GM23338 (cell line): Measurements from ENCODE around the gene SUPT7L. TPM values are rescaled to one million over a fixed set of nuclear protein-coding genes. Genes with fewer than 3 reads are reported as not detected.
"Not testable (repeated sequence)": the region's sequence is repeated elsewhere in the genome, so short reads cannot be mapped to it uniquely, and the experiment has no call there.

Experiments
- ATAC-seq: fragments of 200-7000 bp; cut with Tn5 transposase; 3 replicates; pipeline ENCODE4 v1.9.1; 2020
- DNase-seq: peaks from one replicate; pipeline ENCODE4 v3.0.0-alpha.2; 2015; ENCODE audit warnings: low spot score
- H2AFZ ChIP-seq: fragments of 200-600 bp; sonication (generic); 2 replicates; pipeline ENCODE4 v1.8.0; 2016; ENCODE audit warnings: antibody characterized with exemption, mild to moderate bottlenecking, moderate library complexity
- H3F3A ChIP-seq: fragments of 200-600 bp; sonication (generic); replicated peaks from 2 replicates; pipeline ENCODE4 v1.8.0; 2017; ENCODE audit warnings: antibody characterized with exemption, mixed run types, low read depth
- H3K27ac ChIP-seq: fragments of 200-600 bp; sonication (generic); 2 replicates; pipeline ENCODE4 v1.6.1; 2016; ENCODE audit warnings: low read depth
- H3K27me3 ChIP-seq: fragments of 200-600 bp; sonication (generic); 2 replicates; pipeline ENCODE4 v1.8.0; 2016; ENCODE audit warnings: mild to moderate bottlenecking, mixed run types, moderate library complexity; ENCODE audit not compliant: insufficient read depth
- H3K36me3 ChIP-seq: fragments of 200-600 bp; sonication (generic); 2 replicates; pipeline ENCODE4 v1.8.0; 2016; ENCODE audit warnings: mild to moderate bottlenecking; ENCODE audit not compliant: insufficient read depth
- H3K4me1 ChIP-seq: fragments of 200-600 bp; sonication (generic); 2 replicates; pipeline ENCODE4 v1.8.0; 2016; ENCODE audit warnings: mild to moderate bottlenecking, moderate library complexity; ENCODE audit not compliant: insufficient read depth
- H3K4me2 ChIP-seq: fragments of 200-600 bp; sonication (generic); 2 replicates; pipeline ENCODE4 v1.7.1; 2017; ENCODE audit warnings: mixed run types
- H3K4me3 ChIP-seq: fragments of 200-600 bp; sonication (generic); 2 replicates; pipeline ENCODE4 v1.6.1; 2016; ENCODE audit warnings: mixed run types
- H3K79me2 ChIP-seq: fragments of 200-600 bp; sonication (generic); replicated peaks from 2 replicates; pipeline ENCODE4 v1.8.0; 2017; ENCODE audit warnings: mild to moderate bottlenecking; ENCODE audit not compliant: insufficient read depth
- H3K9me2 ChIP-seq: fragments of 200-600 bp; sonication (generic); 2 replicates; pipeline ENCODE4 v1.8.0; 2017; ENCODE audit not compliant: insufficient read depth
- H4K20me1 ChIP-seq: fragments of 200-600 bp; sonication (generic); replicated peaks from 2 replicates; pipeline ENCODE4 v1.8.0; 2017; ENCODE audit warnings: mild to moderate bottlenecking; ENCODE audit not compliant: insufficient read depth
- H3K27ac Mint-ChIP-seq: 2 replicates; pipeline ENCODE4 v1.8.0; 2020; ENCODE audit warnings: inconsistent platforms, mild to moderate bottlenecking, moderate library complexity, mixed read lengths
- H3K27me3 Mint-ChIP-seq: 3 replicates; pipeline ENCODE4 v1.8.0; 2022; ENCODE audit warnings: low read depth, mild to moderate bottlenecking, moderate library complexity, mixed read lengths, inconsistent platforms; ENCODE audit not compliant: insufficient read depth, poor library complexity
- H3K36me3 Mint-ChIP-seq: 3 replicates; pipeline ENCODE4 v1.8.0; 2021; ENCODE audit warnings: low read depth, mild to moderate bottlenecking, inconsistent platforms, moderate library complexity, mixed read lengths
- H3K4me1 Mint-ChIP-seq: 3 replicates; pipeline ENCODE4 v1.8.0; 2020; ENCODE audit warnings: mild to moderate bottlenecking, inconsistent platforms, mixed read lengths
- H3K4me3 Mint-ChIP-seq: 3 replicates; pipeline ENCODE4 v1.8.0; 2021; ENCODE audit warnings: moderate library complexity, mild to moderate bottlenecking, inconsistent platforms, mixed read lengths
- H3K9me3 Mint-ChIP-seq: 3 replicates; pipeline ENCODE4 v1.8.0; 2020; ENCODE audit warnings: moderate library complexity, mild to moderate bottlenecking, inconsistent platforms, mixed read lengths
- CREB1 ChIP-seq: fragments of 250-450 bp; sonication (Bioruptor Pico); IDR thresholded peaks from 2 replicates; pipeline ENCODE4 v1.5.0; 2020; ENCODE audit warnings: low read depth, mild to moderate bottlenecking, moderate library complexity
- EZH2phosphoT487 ChIP-seq: fragments of 200-600 bp; sonication (generic); IDR thresholded peaks from one replicate; pipeline ENCODE4 v1.8.1; 2018; ENCODE audit warnings: antibody characterized with exemption; ENCODE audit not compliant: unreplicated experiment
- JUNB ChIP-seq: IDR thresholded peaks from one replicate; pipeline ENCODE4 v1.6.1; 2016; ENCODE audit warnings: antibody characterized with exemption; ENCODE audit not compliant: unreplicated experiment
- ZNF114 ChIP-seq: fragments of 250-450 bp; sonication (Bioruptor Pico); IDR thresholded peaks from 2 replicates; pipeline ENCODE4 v1.5.0; 2020; ENCODE audit warnings: mild to moderate bottlenecking, moderate library complexity
- polyA plus RNA-seq: library from polyadenylated mRNA; unstranded; fragments of >200 nt; fragmentation: Nextera tagmentation; extraction: Ambion mirVana; gene quantifications from 2 replicates; pipeline ENCODE4 v1.2.1, GENCODE V29; 2016
- total RNA-seq: library from RNA; depleted of rRNA; stranded (reverse); fragments of >200 nt; shearing (Covaris generic); gene quantifications from 2 replicates; pipeline ENCODE4 v1.2.3, GENCODE V29; 2014
- TF ChIP-seq, protein P1 (sequence below), 2 experiments: fragments of 200-600 bp in 1 of 2; sonication (generic) in 1 of 2; conservative IDR thresholded peaks; 2 replicates each; pipeline versions ENCODE4 v1.5.1 to v1.6.1; 2016 to 2017; ENCODE audit warnings: antibody characterized with exemption in 2 of 2, low read depth in 2 of 2, mild to moderate bottlenecking in 2 of 2, moderate library complexity in 1 of 2
- TF ChIP-seq, protein P2 (sequence below): IDR thresholded peaks from 2 replicates; pipeline ENCODE4 v1.6.1; 2016; ENCODE audit warnings: antibody characterized with exemption
- TF ChIP-seq, protein P3 (sequence below): fragments of 250-450 bp; sonication (Bioruptor Pico); IDR thresholded peaks from 2 replicates; pipeline ENCODE4 v1.5.0; 2020; ENCODE audit warnings: mild to moderate bottlenecking, moderate library complexity

The SUPT7L gene
- total and polyA plus RNA-seq, 2 experiments from 2014 or later, result 13.7 to 16.5 TPM

- DNase-seq (peak; percentile 98), ATAC-seq (peak; percentile 95)
- no peaks in the 10 kb centered on the region for H3K4me1 ChIP-seq
- no peak overlapping the region for H2AFZ ChIP-seq
- no peak overlapping the region for H3K27ac ChIP-seq
- H3K9me3 Mint-ChIP-seq, result no peaks in the 10 kb centered on the region
- H3K4me3 Mint-ChIP-seq, result no peak overlapping the region
- H3K36me3 ChIP-seq, result peaks cover 12% of the 10 kb centered on the region; the same call in 1 of the 2 replicates
- H3K27me3 ChIP-seq, result no peaks in the 10 kb centered on the region
- H3K4me2 ChIP-seq, result no peak overlapping the region
- TF ChIP-seq, protein P1, sequence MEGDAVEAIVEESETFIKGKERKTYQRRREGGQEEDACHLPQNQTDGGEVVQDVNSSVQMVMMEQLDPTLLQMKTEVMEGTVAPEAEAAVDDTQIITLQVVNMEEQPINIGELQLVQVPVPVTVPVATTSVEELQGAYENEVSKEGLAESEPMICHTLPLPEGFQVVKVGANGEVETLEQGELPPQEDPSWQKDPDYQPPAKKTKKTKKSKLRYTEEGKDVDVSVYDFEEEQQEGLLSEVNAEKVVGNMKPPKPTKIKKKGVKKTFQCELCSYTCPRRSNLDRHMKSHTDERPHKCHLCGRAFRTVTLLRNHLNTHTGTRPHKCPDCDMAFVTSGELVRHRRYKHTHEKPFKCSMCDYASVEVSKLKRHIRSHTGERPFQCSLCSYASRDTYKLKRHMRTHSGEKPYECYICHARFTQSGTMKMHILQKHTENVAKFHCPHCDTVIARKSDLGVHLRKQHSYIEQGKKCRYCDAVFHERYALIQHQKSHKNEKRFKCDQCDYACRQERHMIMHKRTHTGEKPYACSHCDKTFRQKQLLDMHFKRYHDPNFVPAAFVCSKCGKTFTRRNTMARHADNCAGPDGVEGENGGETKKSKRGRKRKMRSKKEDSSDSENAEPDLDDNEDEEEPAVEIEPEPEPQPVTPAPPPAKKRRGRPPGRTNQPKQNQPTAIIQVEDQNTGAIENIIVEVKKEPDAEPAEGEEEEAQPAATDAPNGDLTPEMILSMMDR (conservative IDR thresholded peaks at IDR 0.05; ENCODE audit: low read depth in 2 of 2), result peak; percentile 100
- TF ChIP-seq, protein P2, sequence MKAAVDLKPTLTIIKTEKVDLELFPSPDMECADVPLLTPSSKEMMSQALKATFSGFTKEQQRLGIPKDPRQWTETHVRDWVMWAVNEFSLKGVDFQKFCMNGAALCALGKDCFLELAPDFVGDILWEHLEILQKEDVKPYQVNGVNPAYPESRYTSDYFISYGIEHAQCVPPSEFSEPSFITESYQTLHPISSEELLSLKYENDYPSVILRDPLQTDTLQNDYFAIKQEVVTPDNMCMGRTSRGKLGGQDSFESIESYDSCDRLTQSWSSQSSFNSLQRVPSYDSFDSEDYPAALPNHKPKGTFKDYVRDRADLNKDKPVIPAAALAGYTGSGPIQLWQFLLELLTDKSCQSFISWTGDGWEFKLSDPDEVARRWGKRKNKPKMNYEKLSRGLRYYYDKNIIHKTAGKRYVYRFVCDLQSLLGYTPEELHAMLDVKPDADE, result no peak
- no peaks in the 10 kb centered on the region for H3K9me2 ChIP-seq
- H3K4me3 ChIP-seq, result no peak overlapping the region
- 0 out of 2 replicates have a peak overlapping the region, but pooled peaks have one; percentile 55 for H3K27ac Mint-ChIP-seq
- no peaks in the 10 kb centered on the region; the same call in 1 of the 2 replicates for H4K20me1 ChIP-seq
- no peaks in the 10 kb centered on the region for H3K4me1 Mint-ChIP-seq
- H3K36me3 Mint-ChIP-seq, result peaks cover 22% of the 10 kb centered on the region
- no peaks in the 10 kb centered on the region for H3F3A ChIP-seq
- H3K79me2 ChIP-seq, result no peaks in the 10 kb centered on the region
- H3K27me3 Mint-ChIP-seq, result peaks cover 6% of the 10 kb centered on the region
Measured at GRCh38 chr2:27683390-27684071, 20.1 kb upstream of the SUPT7L start.

GRCh38 chr2:27682334-27682771 is 18.9 kb upstream of the SUPT7L start:
- not testable (repeated sequence) for H3K27ac Mint-ChIP-seq, H3K4me3 ChIP-seq, H2AFZ ChIP-seq, H3K4me1 Mint-ChIP-seq, H4K20me1 ChIP-seq, H3K9me2 ChIP-seq, H3K4me1 ChIP-seq, DNase-seq, H3K4me2 ChIP-seq, H3K9me3 Mint-ChIP-seq, H3K27me3 ChIP-seq, H3F3A ChIP-seq, H3K79me2 ChIP-seq, ATAC-seq, H3K27me3 Mint-ChIP-seq, H3K27ac ChIP-seq, H3K4me3 Mint-ChIP-seq
- H3K36me3 Mint-ChIP-seq, result peaks cover 29% of the 10 kb centered on the region
- peaks cover 24% of the 10 kb centered on the region; the same call in 1 of the 2 replicates for H3K36me3 ChIP-seq

- H3K27ac Mint-ChIP-seq, result no peak overlapping the region
- H3K36me3 ChIP-seq, result peaks cover 25% of the 10 kb centered on the region; the same call in 1 of the 2 replicates
- H3K27ac ChIP-seq, result no peak overlapping the region
- H3F3A ChIP-seq, result no peaks in the 10 kb centered on the region
- H3K27me3 ChIP-seq, result no peaks in the 10 kb centered on the region
- H3K36me3 Mint-ChIP-seq, result peaks cover 29% of the 10 kb centered on the region
- DNase-seq (no peak), ATAC-seq (no peak)
- H2AFZ ChIP-seq, result no peak overlapping the region
- H3K4me2 ChIP-seq, result no peak overlapping the region
- no peak overlapping the region for H3K4me3 Mint-ChIP-seq
- H3K9me3 Mint-ChIP-seq, result no peaks in the 10 kb centered on the region
- no peaks in the 10 kb centered on the region; the same call in 1 of the 2 replicates for H4K20me1 ChIP-seq
- no peaks in the 10 kb centered on the region for H3K9me2 ChIP-seq
- no peaks in the 10 kb centered on the region for H3K4me1 Mint-ChIP-seq
- no peaks in the 10 kb centered on the region for H3K4me1 ChIP-seq
- no peak overlapping the region for H3K4me3 ChIP-seq
- H3K79me2 ChIP-seq, result no peaks in the 10 kb centered on the region
- peaks cover 6% of the 10 kb centered on the region for H3K27me3 Mint-ChIP-seq
- TF ChIP-seq EZH2phosphoT487 (no peak), JUNB (no peak), CREB1 (CRISPR knock-in tag) (no peak), ZNF114 (no peak)
- TF ChIP-seq, protein P3, sequence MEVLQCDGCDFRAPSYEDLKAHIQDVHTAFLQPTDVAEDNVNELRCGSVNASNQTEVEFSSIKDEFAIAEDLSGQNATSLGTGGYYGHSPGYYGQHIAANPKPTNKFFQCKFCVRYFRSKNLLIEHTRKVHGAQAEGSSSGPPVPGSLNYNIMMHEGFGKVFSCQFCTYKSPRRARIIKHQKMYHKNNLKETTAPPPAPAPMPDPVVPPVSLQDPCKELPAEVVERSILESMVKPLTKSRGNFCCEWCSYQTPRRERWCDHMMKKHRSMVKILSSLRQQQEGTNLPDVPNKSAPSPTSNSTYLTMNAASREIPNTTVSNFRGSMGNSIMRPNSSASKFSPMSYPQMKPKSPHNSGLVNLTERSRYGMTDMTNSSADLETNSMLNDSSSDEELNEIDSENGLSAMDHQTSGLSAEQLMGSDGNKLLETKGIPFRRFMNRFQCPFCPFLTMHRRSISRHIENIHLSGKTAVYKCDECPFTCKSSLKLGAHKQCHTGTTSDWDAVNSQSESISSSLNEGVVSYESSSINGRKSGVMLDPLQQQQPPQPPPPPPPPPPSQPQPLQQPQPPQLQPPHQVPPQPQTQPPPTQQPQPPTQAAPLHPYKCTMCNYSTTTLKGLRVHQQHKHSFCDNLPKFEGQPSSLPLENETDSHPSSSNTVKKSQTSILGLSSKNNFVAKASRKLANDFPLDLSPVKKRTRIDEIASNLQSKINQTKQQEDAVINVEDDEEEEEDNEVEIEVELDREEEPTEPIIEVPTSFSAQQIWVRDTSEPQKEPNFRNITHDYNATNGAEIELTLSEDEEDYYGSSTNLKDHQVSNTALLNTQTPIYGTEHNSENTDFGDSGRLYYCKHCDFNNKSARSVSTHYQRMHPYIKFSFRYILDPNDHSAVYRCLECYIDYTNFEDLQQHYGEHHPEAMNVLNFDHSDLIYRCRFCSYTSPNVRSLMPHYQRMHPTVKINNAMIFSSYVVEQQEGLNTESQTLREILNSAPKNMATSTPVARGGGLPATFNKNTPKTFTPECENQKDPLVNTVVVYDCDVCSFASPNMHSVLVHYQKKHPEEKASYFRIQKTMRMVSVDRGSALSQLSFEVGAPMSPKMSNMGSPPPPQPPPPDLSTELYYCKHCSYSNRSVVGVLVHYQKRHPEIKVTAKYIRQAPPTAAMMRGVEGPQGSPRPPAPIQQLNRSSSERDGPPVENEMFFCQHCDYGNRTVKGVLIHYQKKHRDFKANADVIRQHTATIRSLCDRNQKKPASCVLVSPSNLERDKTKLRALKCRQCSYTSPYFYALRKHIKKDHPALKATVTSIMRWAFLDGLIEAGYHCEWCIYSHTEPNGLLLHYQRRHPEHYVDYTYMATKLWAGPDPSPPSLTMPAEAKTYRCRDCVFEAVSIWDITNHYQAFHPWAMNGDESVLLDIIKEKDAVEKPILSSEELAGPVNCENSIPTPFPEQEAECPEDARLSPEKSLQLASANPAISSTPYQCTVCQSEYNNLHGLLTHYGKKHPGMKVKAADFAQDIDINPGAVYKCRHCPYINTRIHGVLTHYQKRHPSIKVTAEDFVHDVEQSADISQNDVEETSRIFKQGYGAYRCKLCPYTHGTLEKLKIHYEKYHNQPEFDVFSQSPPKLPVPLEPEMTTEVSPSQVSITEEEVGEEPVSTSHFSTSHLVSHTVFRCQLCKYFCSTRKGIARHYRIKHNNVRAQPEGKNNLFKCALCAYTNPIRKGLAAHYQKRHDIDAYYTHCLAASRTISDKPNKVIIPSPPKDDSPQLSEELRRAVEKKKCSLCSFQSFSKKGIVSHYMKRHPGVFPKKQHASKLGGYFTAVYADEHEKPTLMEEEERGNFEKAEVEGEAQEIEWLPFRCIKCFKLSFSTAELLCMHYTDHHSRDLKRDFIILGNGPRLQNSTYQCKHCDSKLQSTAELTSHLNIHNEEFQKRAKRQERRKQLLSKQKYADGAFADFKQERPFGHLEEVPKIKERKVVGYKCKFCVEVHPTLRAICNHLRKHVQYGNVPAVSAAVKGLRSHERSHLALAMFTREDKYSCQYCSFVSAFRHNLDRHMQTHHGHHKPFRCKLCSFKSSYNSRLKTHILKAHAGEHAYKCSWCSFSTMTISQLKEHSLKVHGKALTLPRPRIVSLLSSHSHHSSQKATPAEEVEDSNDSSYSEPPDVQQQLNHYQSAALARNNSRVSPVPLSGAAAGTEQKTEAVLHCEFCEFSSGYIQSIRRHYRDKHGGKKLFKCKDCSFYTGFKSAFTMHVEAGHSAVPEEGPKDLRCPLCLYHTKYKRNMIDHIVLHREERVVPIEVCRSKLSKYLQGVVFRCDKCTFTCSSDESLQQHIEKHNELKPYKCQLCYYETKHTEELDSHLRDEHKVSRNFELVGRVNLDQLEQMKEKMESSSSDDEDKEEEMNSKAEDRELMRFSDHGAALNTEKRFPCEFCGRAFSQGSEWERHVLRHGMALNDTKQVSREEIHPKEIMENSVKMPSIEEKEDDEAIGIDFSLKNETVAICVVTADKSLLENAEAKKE (CRISPR knock-in tag), result no peak
Measured at GRCh38 chr2:27681841-27682240, 18.4 kb upstream of the SUPT7L start.
